Upper lobe of left lung (tissue), 4 donors: ENCODE results near the gene NSL1.

Source experiments
- EP300 ChIP-seq, 4 donors: sonication (generic); formaldehyde crosslinking; IDR thresholded peaks; one replicate each; pipeline ENCODE4 v1.5.1; 2017; ENCODE audit warnings: antibody characterized with exemption in 4 of 4, control low read depth in 2 of 4
- POLR2A ChIP-seq, 4 donors: fragments of 450-650 bp; IDR thresholded peaks; one replicate each; pipeline ENCODE4 v1.5.1; 2016 to 2017; ENCODE audit warnings: antibody characterized with exemption in 4 of 4, mild to moderate bottlenecking in 2 of 4
- POLR2AphosphoS5 ChIP-seq, 2 donors: sonication (generic); formaldehyde crosslinking; IDR thresholded peaks; one replicate each; pipeline ENCODE4 v1.5.1; 2017; ENCODE audit warnings: antibody characterized with exemption in 2 of 2
- TF ChIP-seq, protein P1 (sequence below), 6 experiments: fragments of 450-650 bp in 4 of 6; fragments of 200-600 bp in 2 of 6; sonication (generic) in 2 of 6; IDR thresholded peaks; one replicate each; pipeline ENCODE4 v1.5.1; 2016 to 2019; ENCODE audit warnings: antibody characterized with exemption in 6 of 6

DNA sequence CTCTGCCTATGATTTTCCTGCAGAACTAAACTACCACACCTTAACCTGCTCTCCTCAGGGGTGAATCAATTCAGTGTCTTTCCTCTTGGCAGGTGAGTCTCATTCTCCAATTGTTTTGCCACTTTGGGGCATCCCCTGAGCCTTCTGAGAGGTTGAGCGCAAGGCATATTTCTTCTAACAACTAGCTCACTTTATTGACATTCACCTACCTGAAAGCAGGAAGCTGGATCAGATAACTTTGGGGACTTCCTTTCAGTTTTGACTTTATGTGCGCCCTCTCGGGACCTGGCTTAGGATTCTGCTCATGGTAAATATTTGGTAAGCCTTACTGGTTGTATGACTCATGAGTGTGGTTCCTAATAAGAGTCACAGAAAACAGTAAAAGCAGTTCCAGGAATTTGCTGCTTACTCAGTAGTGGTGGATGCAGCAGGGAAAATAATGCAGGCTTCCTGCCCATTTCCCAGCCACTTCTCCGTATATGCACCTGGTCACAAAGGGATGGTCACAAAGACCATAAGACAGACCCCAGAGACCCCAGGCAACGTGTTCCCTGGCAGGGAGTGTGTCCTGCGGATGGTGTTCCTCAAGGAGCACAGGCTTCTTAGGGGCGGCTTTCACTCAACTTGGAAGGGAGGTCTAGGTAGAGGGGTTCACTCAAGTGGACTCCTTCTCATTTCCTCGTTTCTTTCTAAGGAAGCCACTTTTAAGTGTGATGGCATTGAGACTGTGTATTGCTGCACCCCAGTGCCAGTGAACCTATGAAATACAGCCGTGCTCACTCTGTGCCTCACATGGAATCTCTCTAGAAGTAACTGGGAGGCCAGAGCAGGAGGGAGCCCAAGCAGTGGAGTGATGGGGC, 70.0 kb downstream of the NSL1 start:
- TF ChIP-seq POLR2AphosphoS5 (IDR thresholded peaks at IDR 0.05) = no peak
- TF ChIP-seq, protein P1, sequence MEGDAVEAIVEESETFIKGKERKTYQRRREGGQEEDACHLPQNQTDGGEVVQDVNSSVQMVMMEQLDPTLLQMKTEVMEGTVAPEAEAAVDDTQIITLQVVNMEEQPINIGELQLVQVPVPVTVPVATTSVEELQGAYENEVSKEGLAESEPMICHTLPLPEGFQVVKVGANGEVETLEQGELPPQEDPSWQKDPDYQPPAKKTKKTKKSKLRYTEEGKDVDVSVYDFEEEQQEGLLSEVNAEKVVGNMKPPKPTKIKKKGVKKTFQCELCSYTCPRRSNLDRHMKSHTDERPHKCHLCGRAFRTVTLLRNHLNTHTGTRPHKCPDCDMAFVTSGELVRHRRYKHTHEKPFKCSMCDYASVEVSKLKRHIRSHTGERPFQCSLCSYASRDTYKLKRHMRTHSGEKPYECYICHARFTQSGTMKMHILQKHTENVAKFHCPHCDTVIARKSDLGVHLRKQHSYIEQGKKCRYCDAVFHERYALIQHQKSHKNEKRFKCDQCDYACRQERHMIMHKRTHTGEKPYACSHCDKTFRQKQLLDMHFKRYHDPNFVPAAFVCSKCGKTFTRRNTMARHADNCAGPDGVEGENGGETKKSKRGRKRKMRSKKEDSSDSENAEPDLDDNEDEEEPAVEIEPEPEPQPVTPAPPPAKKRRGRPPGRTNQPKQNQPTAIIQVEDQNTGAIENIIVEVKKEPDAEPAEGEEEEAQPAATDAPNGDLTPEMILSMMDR (IDR thresholded peaks at IDR 0.05) = no peak
- TF ChIP-seq POLR2A (IDR thresholded peaks at IDR 0.05) = no peak
- no peak for TF ChIP-seq EP300 (IDR thresholded peaks at IDR 0.05)
